Right cardiac atrium (tissue), 5 donors: Measurements from ENCODE around the gene TRIM34. TPM values are rescaled to one million over a fixed set of nuclear protein-coding genes. Genes with fewer than 3 reads are reported as not detected.
"Not testable (repeated sequence)": the region's sequence is repeated elsewhere in the genome, so short reads cannot be mapped to it uniquely, and the experiment has no call there.

Experiments used
- ATAC-seq, 2 donors: fragments of 200-7000 bp; cut with Tn5 transposase; one replicate each; pipeline versions ENCODE4 v1.8.0 to v1.9.1; 2020; ENCODE audit warnings: moderate library complexity in 2 of 2, mild to moderate bottlenecking in 1 of 2
- DNase-seq, 3 donors: peaks; one replicate each; pipeline ENCODE4 v3.0.0-alpha.2; 2020
- H3K27ac ChIP-seq: one replicate; pipeline ENCODE4 v1.5.1; 2013; ENCODE audit warnings: mild to moderate bottlenecking, low read length, control low read depth, moderate library complexity
- H3K27me3 ChIP-seq: one replicate; pipeline ENCODE4 v1.6.1; 2013; ENCODE audit not compliant: control insufficient read depth, insufficient read depth
- H3K4me1 ChIP-seq: one replicate; pipeline ENCODE4 v1.6.1; 2013; ENCODE audit warnings: low read length; ENCODE audit not compliant: control insufficient read depth, insufficient read depth
- H3K4me3 ChIP-seq: one replicate; pipeline ENCODE4 v1.5.1; 2013; ENCODE audit warnings: low read length, control low read depth
- H3K9me3 ChIP-seq: one replicate; pipeline ENCODE4 v1.6.1; 2013; ENCODE audit warnings: low read length; ENCODE audit not compliant: control insufficient read depth
- WGBS: extraction: QIAGEN DNeasy Blood & Tissue Kit; methylation state at CpG from one replicate; pipeline ENCODE4 v1.1.7; 2013; 5-methylcytosine and 5-hydroxymethylcytosine counted together
- intact Hi-C, 4 donors: fragments of 100-400 bp; cut with DNase I; formaldehyde crosslinking; loops; one replicate each; pipeline versions ENCODE4 v1.11.0 to v1.14.0; 2022 to 2023
- polyA plus RNA-seq: library from polyadenylated mRNA; stranded (reverse); fragments of 200-250 nt; gene quantifications from one replicate; pipeline ENCODE4 v1.2.3, GENCODE V29; 2013
- total RNA-seq, 4 donors: library from RNA; stranded (reverse); fragmentation: NEBNext Ultra II Directional; extraction: Animal tissue kit (Norgen Biotek cat#: 25700); gene quantifications; one replicate each; pipeline ENCODE4 v1.2.1, GENCODE V29; 2021
- donor health status: healthy with polysubstance abuse.
- donor health status: DM: no; HTN: yes; CAD: no.
- donor health status: DM: no; HTN: no; CAD: no.
- donor health status: DM: no; HTN: yes; CAD: no; lungs with severe emphysema.
- donor health status: DM: yes; HTN: yes; CAD: no.

TRIM34 gene
- total and polyA plus RNA-seq, 5 donors: 1.8 to 3.5 (median 2.5) TPM

DNA sequence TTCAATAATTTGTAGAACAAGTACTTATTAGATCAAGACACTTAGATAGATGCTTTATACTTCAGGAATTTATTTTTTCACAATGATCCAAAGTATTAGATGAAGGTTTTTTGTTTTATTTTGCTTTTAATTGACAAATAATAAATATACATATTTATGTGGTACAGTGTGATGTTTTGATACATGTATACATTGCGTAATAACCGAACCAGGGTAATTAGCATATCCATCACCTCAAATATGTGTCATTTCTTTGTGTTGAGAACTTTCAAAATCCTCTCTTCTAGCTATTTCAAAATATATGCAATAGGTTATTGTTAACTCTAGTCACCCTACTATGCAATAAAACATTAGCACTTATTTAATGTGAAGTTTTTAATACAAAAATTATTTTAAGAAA, 38.7 kb downstream of the TRIM34 start:
- WGBS: 97% methylated on average over 2 of the region's 2 CpGs
- H3K9me3 ChIP-seq: no peaks in the 10 kb centered on the region
- no peak overlapping the region for H3K27ac ChIP-seq
- no peak overlapping the region for H3K4me3 ChIP-seq
- intact Hi-C loops: no loop called here
- ATAC-seq (no peak), DNase-seq (no peak)
- H3K27me3 ChIP-seq: no peaks in the 10 kb centered on the region
- no peaks in the 10 kb centered on the region for H3K4me1 ChIP-seq

DNA sequence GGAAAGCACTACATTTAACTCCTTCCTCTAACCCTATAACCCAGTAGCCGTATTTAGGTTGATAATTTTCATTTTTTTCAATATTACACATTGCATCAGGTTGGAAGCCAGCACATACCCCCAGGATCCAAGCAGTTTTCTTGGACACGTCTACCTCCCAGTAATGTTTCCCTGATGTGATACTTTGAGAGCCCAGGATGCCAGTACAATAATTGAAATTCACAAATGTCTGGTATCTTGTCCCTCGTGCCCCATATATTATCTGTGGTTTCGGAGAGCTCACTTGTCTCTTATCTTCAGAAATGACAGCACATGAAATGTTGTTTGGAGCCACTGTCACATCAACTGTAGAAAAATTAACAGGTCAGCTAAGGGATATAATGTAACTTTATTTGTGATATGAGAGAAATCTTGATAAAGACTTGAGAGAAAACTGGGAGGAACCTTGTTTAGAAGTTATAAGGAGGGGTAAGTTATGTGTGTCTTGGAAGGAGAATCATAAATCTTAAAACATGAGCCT, 40.3 kb downstream of the TRIM34 start:
- H3K9me3 ChIP-seq: no peaks in the 10 kb centered on the region

DNA sequence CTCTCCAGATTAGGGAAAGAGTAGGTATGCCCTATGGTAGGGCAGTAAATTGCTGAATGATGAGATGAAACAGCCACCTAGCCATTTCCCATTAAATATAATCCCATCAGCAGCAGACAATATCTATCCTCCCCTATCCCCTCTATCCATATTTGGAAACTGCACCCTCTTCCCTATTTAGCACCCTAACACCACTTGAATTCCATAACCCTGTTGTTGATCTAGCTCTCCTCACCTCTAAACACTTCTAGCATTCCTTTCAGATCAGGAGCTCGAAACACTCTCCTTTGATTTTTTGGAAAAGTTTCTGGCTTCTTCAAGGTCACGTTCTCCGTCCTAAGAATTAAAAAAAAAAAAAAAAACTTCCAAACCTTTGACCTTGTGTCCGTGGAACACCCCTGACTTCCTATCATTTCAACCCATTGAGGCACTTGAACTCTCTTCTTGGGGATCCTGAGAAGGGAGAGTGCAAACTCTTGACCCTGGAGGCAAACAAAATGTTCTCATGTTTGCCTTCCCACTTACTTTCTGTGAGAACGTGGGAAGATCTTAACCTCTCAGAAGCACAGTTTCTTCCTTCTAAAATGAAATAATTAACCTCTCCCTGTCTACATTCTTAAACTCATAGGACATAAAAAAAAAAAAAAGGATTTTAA, 41.1 kb downstream of the TRIM34 start:
- DNase-seq (no peak), ATAC-seq (no peak)
- no peaks in the 10 kb centered on the region for H3K4me1 ChIP-seq
- no peak overlapping the region for H3K4me3 ChIP-seq
- WGBS: 65% methylated on average over 5 of the region's 5 CpGs
- H3K27me3 ChIP-seq: no peaks in the 10 kb centered on the region
- H3K27ac ChIP-seq: no peak overlapping the region
- intact Hi-C loops: no loop called here
- H3K9me3 ChIP-seq: no peaks in the 10 kb centered on the region

More for the DNA sequence above, 40.3 kb downstream of the TRIM34 start:
- Histone ChIP-seq H3K4me3 (no peak overlapping the region), H3K4me1 (no peaks in the 10 kb centered on the region), H3K27ac (no peak overlapping the region), H3K27me3 (no peaks in the 10 kb centered on the region)
- DNase-seq: no peak
- ATAC-seq: no peak
- WGBS: 66% methylated on average over 4 of the region's 4 CpGs
- intact Hi-C loops: no loop called here

DNA sequence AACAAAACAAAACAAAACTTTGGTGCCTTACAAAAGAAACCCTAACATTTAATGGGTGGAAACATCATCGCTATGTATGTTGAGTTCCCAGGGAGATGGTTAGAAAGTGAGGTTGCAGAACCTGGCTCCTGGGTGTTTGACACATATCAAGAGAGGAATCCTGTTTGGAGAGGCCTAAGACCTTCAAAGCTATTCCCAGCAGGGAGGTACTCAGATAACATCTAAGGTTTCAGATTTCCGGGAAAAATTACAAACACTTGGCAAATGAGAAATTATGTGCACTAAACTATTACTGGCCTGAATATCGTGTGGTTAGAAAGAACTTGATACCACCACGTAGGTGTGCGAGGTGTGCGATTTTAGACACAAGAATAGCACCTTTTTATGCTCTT, 41.6 kb downstream of the TRIM34 start:
- Histone ChIP-seq H3K9me3 (no peaks in the 10 kb centered on the region), H3K27me3 (no peaks in the 10 kb centered on the region), H3K27ac (no peak overlapping the region), H3K4me3 (no peak overlapping the region), H3K4me1 (no peaks in the 10 kb centered on the region)
- WGBS: 84% methylated on average over 6 of the region's 6 CpGs
- no peak for DNase-seq
- ATAC-seq: no peak
- intact Hi-C loops: no loop called here

DNA sequence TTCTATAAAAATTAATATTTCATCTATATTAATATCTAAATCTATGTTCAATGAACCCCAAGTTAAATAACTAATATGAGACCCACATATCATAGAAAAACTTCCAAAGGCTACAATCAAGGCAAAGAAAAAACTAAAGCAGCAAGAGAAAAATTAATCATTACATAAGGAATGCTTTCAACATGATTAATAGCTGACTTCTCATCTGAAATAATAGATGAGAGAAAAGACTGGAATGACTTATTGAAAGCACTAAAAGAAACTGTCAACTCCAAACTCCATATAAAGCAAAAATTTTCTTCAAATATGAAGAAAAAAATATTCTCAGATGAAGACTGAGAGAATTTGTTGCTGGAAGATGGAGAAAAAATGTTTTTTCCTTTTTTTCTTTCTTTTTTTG, 47.0 kb downstream of the TRIM34 start:
- ATAC-seq (no peak), DNase-seq (no peak)
- H3K4me3 ChIP-seq: no peak overlapping the region

DNA sequence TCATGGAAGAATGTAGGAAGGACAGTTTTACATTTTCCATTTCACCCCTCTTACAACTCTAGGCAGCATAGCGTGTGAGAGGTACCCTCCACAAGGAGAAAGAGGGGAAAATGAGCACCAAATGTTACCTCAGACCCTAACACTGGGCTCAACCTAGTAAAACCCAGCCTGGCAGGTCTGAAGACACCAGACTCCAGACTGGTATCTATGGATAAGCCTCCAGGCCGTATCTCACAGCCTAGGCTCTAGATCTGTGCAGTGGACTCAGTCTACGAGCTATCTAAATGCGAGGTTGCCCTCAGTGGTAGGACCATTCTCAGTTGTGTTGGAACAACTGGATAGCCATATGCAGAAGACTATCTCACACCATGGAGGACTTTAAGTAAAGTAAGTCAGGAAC, 49.6 kb downstream of the TRIM34 start:
- intact Hi-C loops: no loop called here
- Histone ChIP-seq H3K27me3 (no peaks in the 10 kb centered on the region), H3K27ac (no peak overlapping the region), H3K9me3 (no peaks in the 10 kb centered on the region), H3K4me3 (no peak overlapping the region), H3K4me1 (no peaks in the 10 kb centered on the region)
- ATAC-seq: peak in 1 of 2 donors; percentile 16
- no peak for DNase-seq
- WGBS: 93% methylated on average over 4 of the region's 4 CpGs

More for the DNA sequence above, 47.0 kb downstream of the TRIM34 start:
- no peak overlapping the region for H3K27ac ChIP-seq
- intact Hi-C loops: no loop called here
- no peaks in the 10 kb centered on the region for H3K4me1 ChIP-seq
- H3K9me3 ChIP-seq: no peaks in the 10 kb centered on the region
- H3K27me3 ChIP-seq: no peaks in the 10 kb centered on the region

DNA sequence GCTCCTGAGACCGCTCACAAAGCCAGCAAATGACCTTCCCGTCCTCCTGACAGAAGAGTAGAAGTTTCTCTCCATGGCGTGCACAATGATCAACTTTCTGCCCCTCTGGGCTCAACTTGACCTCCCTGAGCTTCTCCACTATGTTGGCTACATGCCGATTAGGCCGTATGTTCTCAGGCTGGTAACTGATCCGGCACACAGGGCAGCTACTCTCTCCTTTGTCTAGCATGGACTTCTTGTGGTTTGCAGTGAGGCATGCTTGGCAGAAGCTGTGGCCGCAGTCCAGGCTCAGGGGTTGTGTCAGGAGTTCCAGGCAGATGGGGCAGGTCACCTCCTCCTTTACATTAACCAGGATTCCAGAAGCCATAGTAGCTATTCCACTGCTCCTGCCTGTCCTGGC, 55.0 kb downstream of the TRIM34 start:
- H3K4me3 ChIP-seq: no peak overlapping the region
- WGBS: 97% methylated on average over 7 of the region's 7 CpGs
- intact Hi-C loops: no loop called here
- DNase-seq: no peak
- no peaks in the 10 kb centered on the region for H3K9me3 ChIP-seq
- H3K27ac ChIP-seq: no peak overlapping the region
- no peaks in the 10 kb centered on the region for H3K27me3 ChIP-seq
- no peaks in the 10 kb centered on the region for H3K4me1 ChIP-seq
- no peak for ATAC-seq

DNA sequence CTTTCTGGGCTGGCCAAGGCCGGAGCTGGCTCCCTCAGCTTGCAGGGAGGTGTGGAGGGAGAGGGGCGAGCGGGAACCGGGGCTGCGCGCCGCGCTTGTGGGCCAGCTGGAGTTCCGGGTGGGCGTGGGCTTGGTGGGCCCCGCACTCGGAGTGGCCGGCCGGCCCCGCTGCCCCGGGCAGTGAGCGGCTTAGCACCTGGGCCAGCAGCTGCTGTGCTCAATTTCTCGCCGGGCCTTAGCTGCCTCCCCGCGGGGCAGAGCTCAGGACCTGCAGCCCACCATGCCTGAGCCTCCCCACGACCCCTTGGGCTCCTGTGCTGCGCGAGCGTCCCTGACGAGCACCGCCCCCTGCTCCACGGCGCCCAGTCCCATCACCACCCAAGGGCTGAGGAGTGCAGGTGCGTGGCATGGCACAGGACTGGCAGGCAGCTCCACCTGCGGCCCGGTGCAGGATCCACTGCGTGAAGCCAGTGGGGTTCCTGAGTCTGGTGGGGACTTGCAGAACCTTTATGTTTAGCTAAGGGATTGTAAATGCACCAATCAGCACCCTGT, 58.2 kb downstream of the TRIM34 start:
- WGBS: 87% methylated on average over 33 of the region's 33 CpGs
- H3K4me3 ChIP-seq, H3K9me3 ChIP-seq, H3K27me3 ChIP-seq, H3K4me1 ChIP-seq, ATAC-seq, H3K27ac ChIP-seq, intact Hi-C loops: not testable (repeated sequence)
- DNase-seq: peak in 1 of 3 donors; percentile 58

DNA sequence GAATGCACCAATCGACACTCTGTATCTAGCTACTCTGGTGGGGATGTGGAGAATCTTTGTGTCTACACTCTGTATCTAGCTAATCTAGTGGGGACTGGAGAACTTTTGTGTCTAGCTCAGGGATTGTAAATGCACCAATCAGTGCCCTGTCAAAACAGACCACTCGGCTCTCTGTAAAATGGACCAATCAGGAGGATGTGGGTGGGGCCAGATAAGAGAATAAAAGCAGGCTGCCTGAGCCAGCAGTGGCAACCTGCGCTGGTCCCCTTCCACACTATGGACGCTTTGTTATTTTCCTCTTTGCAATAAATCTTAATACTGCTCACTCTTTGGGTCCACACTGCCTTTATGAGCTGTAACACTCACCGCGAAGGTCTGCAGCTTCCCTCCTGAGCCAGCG, 58.8 kb downstream of the TRIM34 start:
- intact Hi-C loops, H3K4me3 ChIP-seq, H3K27me3 ChIP-seq, H3K4me1 ChIP-seq, H3K27ac ChIP-seq, DNase-seq, ATAC-seq, H3K9me3 ChIP-seq: not testable (repeated sequence)
- WGBS: 79% methylated on average over 7 of the region's 7 CpGs

DNA sequence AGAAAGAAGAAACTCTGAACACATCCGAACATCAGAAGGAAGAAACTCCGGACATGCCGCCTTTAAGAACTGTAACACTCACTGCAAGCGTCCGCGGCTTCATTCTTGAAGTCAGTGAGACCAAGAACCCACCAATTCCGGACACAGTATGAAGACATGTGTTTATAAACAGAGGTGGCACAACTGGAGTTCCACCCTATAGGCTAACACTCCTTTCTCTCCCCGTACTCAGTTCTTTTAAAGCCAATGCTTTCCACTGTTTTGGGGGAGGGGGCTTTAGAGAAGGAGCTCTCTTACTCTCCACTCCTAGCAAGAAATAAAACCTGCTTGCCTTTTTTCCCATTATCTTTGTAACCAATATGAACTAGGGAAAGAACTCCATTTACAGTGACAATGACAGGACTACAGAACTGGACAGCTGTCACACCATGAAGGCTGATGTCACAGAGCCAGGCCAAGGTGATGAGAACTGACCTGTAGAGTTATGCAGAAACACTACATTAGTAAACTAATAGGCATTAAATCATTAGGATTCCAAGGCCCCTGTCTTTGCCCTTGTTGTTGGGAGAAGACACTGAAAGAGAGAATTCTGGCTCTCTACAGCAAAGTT, 59.3 kb downstream of the TRIM34 start:
- WGBS: 42% methylated on average over 6 of the region's 8 CpGs
- H3K4me1 ChIP-seq: no peaks in the 10 kb centered on the region
- H3K27me3 ChIP-seq: no peaks in the 10 kb centered on the region
- intact Hi-C loops: no loop called here
- ATAC-seq (no peak), DNase-seq (no peak)
- H3K9me3 ChIP-seq: no peaks in the 10 kb centered on the region
- H3K27ac ChIP-seq: peak overlapping the region; percentile 99
- peak overlapping the region; percentile 92 for H3K4me3 ChIP-seq

DNA sequence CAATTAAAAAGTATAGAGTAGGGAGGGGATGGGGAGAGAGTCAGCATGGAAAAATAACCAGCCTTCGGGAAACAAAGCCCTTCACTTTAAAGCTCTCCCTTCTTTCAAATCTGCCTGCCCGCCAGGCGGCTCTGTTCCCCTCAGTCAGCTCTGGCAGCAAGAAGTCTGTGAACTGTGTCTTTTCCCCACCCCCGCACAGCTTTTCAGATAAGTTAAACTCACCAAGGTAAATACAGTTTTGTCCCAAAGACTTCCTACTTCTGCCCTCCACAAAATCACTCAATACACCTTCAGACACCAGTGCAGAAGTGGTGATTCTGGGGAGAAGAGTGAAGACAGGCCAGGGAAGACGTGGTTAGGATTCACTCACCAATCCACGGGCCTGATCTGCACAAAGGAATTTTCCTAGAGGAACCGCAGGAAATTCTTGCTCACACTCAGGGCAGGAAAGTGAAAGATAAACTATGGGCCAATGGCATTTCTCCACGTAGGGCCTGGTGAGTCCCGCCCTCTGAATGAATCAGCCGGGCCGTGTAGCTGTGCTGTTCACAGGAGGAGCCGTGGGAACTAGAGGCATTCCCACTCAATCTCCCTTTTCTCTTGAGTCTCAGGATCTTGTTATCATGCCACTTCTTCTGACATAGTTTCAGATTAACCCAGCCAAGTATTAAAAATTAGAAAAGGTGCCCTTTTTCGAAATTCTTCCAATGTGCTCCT, 60.0 kb downstream of the TRIM34 start, which contains the start of gene TRIM5:
Gene TRIM5 (minus strand): TSS at position 429 of the 717 bp plus-strand sequence. CDS start 4,897 bp downstream, outside the sequence.
- 2% methylated on average over 13 of the region's 13 CpGs for WGBS
- intact Hi-C loops: no loop called here

More for the DNA sequence above, 60.0 kb downstream of the TRIM34 start, which contains the start of gene TRIM5:
- DNase-seq: peak; percentile 87 to 93 (median 90)
- H3K27ac ChIP-seq: peak within 1 kb of the TSS; percentile 99
- peak; percentile 99 for ATAC-seq
- H3K27me3 ChIP-seq: no peaks in the 10 kb centered on the region
- peak within 1 kb of the TSS; percentile 92 for H3K4me3 ChIP-seq
- no peaks in the 10 kb centered on the region for H3K9me3 ChIP-seq
- H3K4me1 ChIP-seq: no peaks in the 10 kb centered on the region
